Adrenal gland (tissue), 12 donors: ENCODE data around the gene GALNT18. TPM values are rescaled to one million over a fixed set of nuclear protein-coding genes. Genes with fewer than 3 reads are reported as not detected.

Experiments
- DNase-seq, 7 donors: peaks; one replicate each; pipeline ENCODE4 v3.0.0-alpha.2; 2019 to 2020
- H3K27ac ChIP-seq, 5 donors: fragments of 200-600 bp; sonication (generic) in 4 of 5; 1 replicate in 3 of 5; 2 replicates in 2 of 5; pipeline versions ENCODE4 v1.5.1 to v1.8.0; 2016 to 2020; ENCODE audit warnings: mild to moderate bottlenecking in 1 of 5
- H3K27me3 ChIP-seq: fragments of 200-600 bp; 2 replicates; pipeline ENCODE4 v1.8.0; 2021
- H3K36me3 ChIP-seq, 2 donors: fragments of 200-600 bp; replicated peaks in 1 of 2; 1 replicate in 1 of 2; 2 replicates in 1 of 2; pipeline versions ENCODE4 v1.5.1 to v1.8.0; 2018 to 2022
- H3K4me1 ChIP-seq, 2 donors: fragments of 200-600 bp; replicated peaks in 1 of 2; 1 replicate in 1 of 2; 2 replicates in 1 of 2; pipeline versions ENCODE4 v1.5.1 to v1.8.0; 2018 to 2021
- H3K4me3 ChIP-seq, 4 donors: fragments of 200-600 bp; sonication (generic) in 3 of 4; one replicate each; pipeline ENCODE4 v1.5.1; 2016 to 2018
- H3K9me3 ChIP-seq, 3 donors: fragments of 200-600 bp; sonication (generic) in 1 of 3; replicated peaks in 1 of 3; 1 replicate in 2 of 3; 2 replicates in 1 of 3; pipeline versions ENCODE4 v1.5.1 to v1.8.0; 2016 to 2021
- POLR2A ChIP-seq, 2 donors: fragments of 450-650 bp; IDR thresholded peaks; one replicate each; pipeline ENCODE4 v1.6.1; 2017; ENCODE audit warnings: antibody characterized with exemption in 2 of 2, mild to moderate bottlenecking in 2 of 2, moderate library complexity in 1 of 2
- WGBS, 4 donors: extraction: QIAGEN DNeasy Blood & Tissue Kit in 2 of 4; methylation state at CpG; one replicate each; pipeline versions ENCODE4 v1.1.5 to v1.1.7; 2013 to 2017; 5-methylcytosine and 5-hydroxymethylcytosine counted together
- intact Hi-C, 2 donors: fragments of 100-400 bp; cut with DNase I; formaldehyde crosslinking; loops; one replicate each; pipeline versions ENCODE4 v1.14.1 to v1.15.0; 2022 to 2023
- polyA plus RNA-seq, 3 donors: library from polyadenylated mRNA; stranded (reverse); fragments of 200-250 nt in 2 of 3; fragments of 350-450 nt in 1 of 3; fragmentation: Illumina TruSeq in 1 of 3; extraction: RNeasy Lipid Tissue Mini Kit (QIAGEN cat#74804) in 1 of 3; gene quantifications; one replicate each; pipeline ENCODE4 v1.2.3, GENCODE V29; 2013 to 2014
- total RNA-seq, 9 donors: library from RNA; depleted of rRNA in 4 of 9; stranded (reverse); fragments of >200 nt in 4 of 9; fragments of 120-200 nt in 1 of 9; fragmentation: NEBNext Ultra II Directional in 1 of 9; extraction: Animal tissue kit (Norgen Biotek cat#: 25700) in 1 of 9; gene quantifications; one replicate each; pipeline versions ENCODE4 v1.1.0 to v1.2.4, GENCODE V29; 2013 to 2023
- TF ChIP-seq, protein P1 (sequence below), 6 experiments: fragments of 450-650 bp in 4 of 6; fragments of 200-600 bp in 2 of 6; sonication (generic) in 1 of 6; IDR thresholded peaks; 1 replicate in 5 of 6; 2 replicates in 1 of 6; pipeline versions ENCODE4 v1.5.1 to v1.8.0; 2016 to 2021; ENCODE audit warnings: antibody characterized with exemption in 6 of 6, mild to moderate bottlenecking in 2 of 6, moderate library complexity in 1 of 6
- donor health status: healthy with polysubstance abuse.
- donor health status: Bipolar disorder and iron deficiency.
- donor health status: DM: yes; HTN: yes; CAD: no.
- donor health status: DM: no; HTN: no; CAD: no.
- donor health status: DM: no; HTN: no; CAD: no.
- donor health status: DM: yes; HTN: yes; CAD: no.

The GALNT18 gene
- total and polyA plus RNA-seq, 12 donors = 1.4 to 15.1 (median 6.4) TPM

DNA sequence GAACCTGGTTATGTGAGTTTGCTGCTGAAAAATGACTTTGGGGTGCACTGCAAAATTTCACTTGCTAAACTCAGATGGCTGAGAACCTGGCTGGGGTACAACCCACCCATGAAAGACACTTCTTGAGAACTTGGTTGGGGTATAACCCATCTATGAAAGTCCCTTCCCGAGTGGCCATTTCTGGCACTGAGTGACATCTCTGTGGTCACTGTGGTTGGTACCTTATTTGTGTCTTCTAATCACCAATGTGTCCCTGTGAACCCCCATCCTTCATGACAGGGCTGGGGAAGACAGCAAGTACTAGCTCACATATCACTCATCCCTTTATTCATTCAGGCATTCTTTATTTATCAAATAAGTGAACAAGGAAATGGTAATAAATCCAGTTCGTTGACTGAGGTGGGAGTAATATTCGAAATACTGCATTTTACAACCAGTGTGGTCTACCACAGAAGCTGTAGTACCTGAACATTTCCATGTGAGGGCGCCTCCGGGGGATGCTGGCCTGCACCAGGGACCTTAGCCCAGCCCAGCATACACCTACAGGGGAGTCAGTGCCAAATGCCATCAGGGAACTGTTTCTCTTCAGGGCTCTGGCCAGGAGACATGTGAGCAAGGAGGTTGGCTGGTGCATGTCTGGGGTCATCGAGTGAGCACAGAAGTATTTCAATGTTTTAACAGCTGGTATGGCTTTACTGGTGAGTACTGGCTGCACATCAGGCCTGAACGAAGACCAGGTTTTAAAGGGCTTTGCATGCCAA, 390.8 kb downstream of the GALNT18 start:
- intact Hi-C loops = no loop called here
- H3K36me3 ChIP-seq = no peaks in the 10 kb centered on the region
- 47 to 50% (median 48%) methylated on average over 6 to 7 of the region's 7 CpGs for WGBS, 4 donors
- TF ChIP-seq, protein P1, sequence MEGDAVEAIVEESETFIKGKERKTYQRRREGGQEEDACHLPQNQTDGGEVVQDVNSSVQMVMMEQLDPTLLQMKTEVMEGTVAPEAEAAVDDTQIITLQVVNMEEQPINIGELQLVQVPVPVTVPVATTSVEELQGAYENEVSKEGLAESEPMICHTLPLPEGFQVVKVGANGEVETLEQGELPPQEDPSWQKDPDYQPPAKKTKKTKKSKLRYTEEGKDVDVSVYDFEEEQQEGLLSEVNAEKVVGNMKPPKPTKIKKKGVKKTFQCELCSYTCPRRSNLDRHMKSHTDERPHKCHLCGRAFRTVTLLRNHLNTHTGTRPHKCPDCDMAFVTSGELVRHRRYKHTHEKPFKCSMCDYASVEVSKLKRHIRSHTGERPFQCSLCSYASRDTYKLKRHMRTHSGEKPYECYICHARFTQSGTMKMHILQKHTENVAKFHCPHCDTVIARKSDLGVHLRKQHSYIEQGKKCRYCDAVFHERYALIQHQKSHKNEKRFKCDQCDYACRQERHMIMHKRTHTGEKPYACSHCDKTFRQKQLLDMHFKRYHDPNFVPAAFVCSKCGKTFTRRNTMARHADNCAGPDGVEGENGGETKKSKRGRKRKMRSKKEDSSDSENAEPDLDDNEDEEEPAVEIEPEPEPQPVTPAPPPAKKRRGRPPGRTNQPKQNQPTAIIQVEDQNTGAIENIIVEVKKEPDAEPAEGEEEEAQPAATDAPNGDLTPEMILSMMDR (IDR thresholded peaks at IDR 0.05) = peak in 3 of 6 experiments; percentile 8 to 13 (median 12)
- no peak for TF ChIP-seq POLR2A (IDR thresholded peaks at IDR 0.05)
- H3K4me3 ChIP-seq = no peak overlapping the region
- no peak overlapping the region for H3K27ac ChIP-seq
- no peaks in the 10 kb centered on the region for H3K9me3 ChIP-seq
- H3K27me3 ChIP-seq = no peaks in the 10 kb centered on the region
- peak in 1 of 7 donors; percentile 2 for DNase-seq
- H3K4me1 ChIP-seq = no peaks in the 10 kb centered on the region

DNA sequence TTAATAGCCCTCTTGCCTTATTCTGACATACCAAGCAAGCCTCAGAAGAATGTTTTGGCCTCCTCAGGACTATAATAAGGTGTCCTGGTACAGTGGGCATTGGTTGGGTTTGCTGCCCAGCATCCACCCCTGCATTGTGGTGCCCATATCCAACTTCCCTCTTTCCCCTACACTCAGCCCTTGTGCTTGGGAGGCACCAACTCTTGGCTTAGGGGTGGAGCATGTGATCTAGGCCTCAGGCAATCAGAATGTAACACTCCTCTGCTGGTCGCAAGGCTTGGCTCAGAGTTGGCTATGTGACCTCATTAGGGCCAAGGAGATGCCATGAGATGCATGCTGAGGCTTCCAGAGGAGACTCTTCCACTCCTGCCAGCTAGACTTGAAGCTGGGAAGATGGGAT, 391.7 kb downstream of the GALNT18 start:
- 60 to 100% (median 93%) methylated on average over 1 of the region's 1 CpG for WGBS, 4 donors
- intact Hi-C loops = no loop called here
- DNase-seq = no peak
- no peak for TF ChIP-seq POLR2A (IDR thresholded peaks at IDR 0.05)
- TF ChIP-seq, protein P1 (IDR thresholded peaks at IDR 0.05) = no peak
- H3K27ac ChIP-seq = no peak overlapping the region
- no peaks in the 10 kb centered on the region for H3K4me1 ChIP-seq
- no peaks in the 10 kb centered on the region for H3K36me3 ChIP-seq
- H3K4me3 ChIP-seq = no peak overlapping the region
- no peaks in the 10 kb centered on the region for H3K27me3 ChIP-seq
- H3K9me3 ChIP-seq = no peaks in the 10 kb centered on the region

DNA sequence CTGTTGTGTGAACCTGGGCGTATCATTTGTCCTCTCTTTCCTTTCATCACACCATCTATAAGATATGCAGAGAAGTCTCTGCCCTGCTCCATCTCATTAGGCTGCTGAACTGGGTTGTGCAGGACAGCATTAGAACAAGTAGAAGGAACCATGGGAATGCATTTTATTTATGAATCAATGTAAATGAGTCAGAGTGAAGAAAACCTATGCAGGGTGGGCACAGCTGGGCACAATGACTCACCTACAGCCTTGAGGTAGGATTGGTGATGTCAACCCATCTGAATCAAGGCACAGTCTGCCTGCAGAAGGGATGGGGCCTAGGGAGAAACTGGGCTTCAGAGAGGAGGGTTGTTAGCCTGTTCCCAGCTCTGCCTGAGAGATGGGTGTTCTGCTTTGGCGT, 392.2 kb downstream of the GALNT18 start:
- WGBS, 4 donors = 86 to 91% (median 87%) methylated on average over 2 of the region's 2 CpGs
- intact Hi-C loops = no loop called here
- no peak overlapping the region for H3K27ac ChIP-seq
- TF ChIP-seq, protein P1 (IDR thresholded peaks at IDR 0.05) = no peak
- TF ChIP-seq POLR2A (IDR thresholded peaks at IDR 0.05) = no peak
- no peak overlapping the region for H3K4me3 ChIP-seq
- H3K36me3 ChIP-seq = no peaks in the 10 kb centered on the region
- no peak for DNase-seq
- H3K4me1 ChIP-seq = no peaks in the 10 kb centered on the region
- H3K9me3 ChIP-seq = no peaks in the 10 kb centered on the region
- no peaks in the 10 kb centered on the region for H3K27me3 ChIP-seq

DNA sequence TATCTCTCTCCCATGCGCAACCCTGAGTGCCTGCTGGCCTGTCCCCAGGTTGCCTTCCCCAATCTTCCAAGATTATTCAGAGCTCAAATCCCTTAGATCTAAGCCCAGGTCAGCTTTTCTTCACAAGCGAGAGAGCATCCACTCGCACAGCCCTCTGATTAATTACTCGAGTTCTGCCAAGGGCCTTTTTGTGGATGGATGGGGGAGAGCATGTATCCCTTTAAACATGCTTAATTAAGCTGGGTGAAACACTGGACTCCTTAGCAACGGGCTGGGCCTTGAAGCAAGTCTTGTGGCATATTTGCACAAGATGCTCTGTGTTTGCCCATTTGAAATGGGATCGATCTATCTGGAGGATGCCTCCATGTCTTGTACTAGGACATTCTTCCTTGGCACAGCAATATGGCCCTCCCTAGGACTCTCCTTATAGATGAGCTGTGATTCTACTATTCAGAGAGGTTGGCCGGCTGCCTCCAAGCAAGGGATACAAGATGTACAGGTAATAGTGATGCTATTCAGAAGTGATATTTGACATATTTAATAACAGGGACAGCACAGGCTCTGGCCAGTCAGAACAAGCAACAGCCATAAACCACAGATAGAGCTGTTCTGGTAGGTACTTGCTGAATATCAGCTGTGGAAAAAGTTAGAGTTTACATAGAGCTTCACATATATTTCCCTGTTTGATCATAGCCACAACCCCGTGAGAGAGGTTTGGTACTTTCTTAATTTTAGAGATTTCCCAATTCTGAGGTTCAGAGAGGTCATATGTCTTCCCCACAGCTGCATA, 394.3 kb downstream of the GALNT18 start:
- Histone ChIP-seq H3K4me3 (no peak overlapping the region), H3K27me3 (no peaks in the 10 kb centered on the region), H3K9me3 (no peaks in the 10 kb centered on the region), H3K4me1 (no peaks in the 10 kb centered on the region), H3K36me3 (no peaks in the 10 kb centered on the region), H3K27ac (no peak overlapping the region)
- intact Hi-C loops = no loop called here
- no peak for DNase-seq
- TF ChIP-seq, protein P1 (IDR thresholded peaks at IDR 0.05) = no peak
- no peak for TF ChIP-seq POLR2A (IDR thresholded peaks at IDR 0.05)
- WGBS, 4 donors = 79 to 90% (median 87%) methylated on average over 8 of the region's 8 CpGs
